Measurements from ENCODE around the gene BOD1L2. TPM values are rescaled to one million over a fixed set of nuclear protein-coding genes. Genes with fewer than 3 reads are reported as not detected.

Gene BOD1L2
- polyA plus RNA-seq, 2 of the 4 experiments (the other 2 are of a cell fraction) = not detected

GRCh38 chr18:57188851-57189557, 42.1 kb downstream of the BOD1L2 start:
- ChIA-PET POLR2A (no interaction called here), CTCF (interaction anchor here (1.1 kb wide), 1 partner anchor 17 kb away, joined by 3 read pairs; no protein-coding TSS in a partner anchor)
- WGBS (ENCODE audit: missing lambda C conversion rate) = 15% methylated on average over 6 of the region's 6 CpGs
- TF ChIP-seq ELK1 (IDR thresholded peaks at IDR 0.05; ENCODE audit: low read depth, low read length) = no peak
- no peak for TF ChIP-seq NFE2L2 (conservative IDR thresholded peaks at IDR 0.05; ENCODE audit: low read length)
- no peak for TF ChIP-seq RCOR1 (IDR thresholded peaks at IDR 0.05; ENCODE audit: low read depth, low read length)
- TF ChIP-seq BCL3 (IDR thresholded peaks at IDR 0.05) = no peak
- TF ChIP-seq ESRRA (IDR thresholded peaks at IDR 0.05; ENCODE audit: borderline replicate concordance, low read length) = no peak
- TF ChIP-seq HOXA7 (CRISPR knock-in tag; IDR thresholded peaks at IDR 0.05) = no peak
- TF ChIP-seq JUN (IDR thresholded peaks at IDR 0.05) = no peak
- no peak for TF ChIP-seq CHD4 (IDR thresholded peaks at IDR 0.05; ENCODE audit: borderline replicate concordance)
- TF ChIP-seq MAX (IDR thresholded peaks at IDR 0.05) = no peak
- no peak for TF ChIP-seq HEYL (CRISPR knock-in tag; IDR thresholded peaks at IDR 0.05)
- no peak for TF ChIP-seq NPAS2 (CRISPR knock-in tag; IDR thresholded peaks at IDR 0.05; ENCODE audit: borderline replicate concordance)
- TF ChIP-seq EHF (CRISPR knock-in tag; IDR thresholded peaks at IDR 0.05) = no peak
- no peak for TF ChIP-seq TP53 (CRISPR knock-in tag; IDR thresholded peaks at IDR 0.05)
- TF ChIP-seq ZNF302 (CRISPR knock-in tag; IDR thresholded peaks at IDR 0.05) = no peak
- no peak for FAIRE-seq
- no peak for DNase-seq (ENCODE audit: low read depth in 1 of 2, low spot score in 1 of 2)
- Histone ChIP-seq H3K9me3 (peaks cover 8% of the 10 kb centered on the region; the same call in 1 of the 3 replicates), H3K4me3 (no peak overlapping the region), H3K27ac (no peak overlapping the region), H3K4me2 (no peak overlapping the region), H3K4me1 (no peaks in the 10 kb centered on the region)
- ATAC-seq = no peak

GRCh38 chr18:57190026-57190425, 43.1 kb downstream of the BOD1L2 start:
- CTCF ChIA-PET = interaction anchor here (1.1 kb wide), 1 partner anchor 18 kb away, joined by 3 read pairs; no protein-coding TSS in a partner anchor

GRCh38 chr18:57194070-57194469, 47.2 kb downstream of the BOD1L2 start:
- no peaks in the 10 kb centered on the region for H3K9me3 ChIP-seq
- POLR2A ChIA-PET = no interaction called here
- CTCF ChIA-PET = no interaction called here
- WGBS (ENCODE audit: missing lambda C conversion rate) = 26% methylated on average over 3 of the region's 3 CpGs
- no peak for ATAC-seq
- H3K4me2 ChIP-seq = no peak overlapping the region
- H3K4me1 ChIP-seq = no peaks in the 10 kb centered on the region
- no peak overlapping the region for H3K27ac ChIP-seq
- no peak overlapping the region for H3K4me3 ChIP-seq
- no peak for FAIRE-seq
- DNase-seq (ENCODE audit: low read depth in 1 of 2, low spot score in 1 of 2) = no peak
- TF ChIP-seq HMGXB4 (CRISPR knock-in tag; IDR thresholded peaks at IDR 0.05; ENCODE audit: borderline replicate concordance) (no peak), ZFP36 (IDR thresholded peaks at IDR 0.05; ENCODE audit: borderline replicate concordance, partially characterized antibody) (no peak), POLR2AphosphoS2 (conservative IDR thresholded peaks at IDR 0.05; ENCODE audit: low read length) (no peak), CTCF (IDR thresholded peaks at IDR 0.05) (no peak), KDM1A (IDR thresholded peaks at IDR 0.05; ENCODE audit: low read depth) (no peak), HOXB13 (CRISPR knock-in tag; IDR thresholded peaks at IDR 0.05; ENCODE audit: low read depth) (no peak), GATA3 (IDR thresholded peaks at IDR 0.05; ENCODE audit: borderline replicate concordance) (no peak), HOXB5 (CRISPR knock-in tag; IDR thresholded peaks at IDR 0.05) (no peak), ATOH8 (CRISPR knock-in tag; IDR thresholded peaks at IDR 0.05; ENCODE audit: low read depth) (no peak), EHMT2 (IDR thresholded peaks at IDR 0.05; ENCODE audit: low read depth) (no peak), FOSB (CRISPR knock-in tag; IDR thresholded peaks at IDR 0.05) (no peak)

More at GRCh38 chr18:57190026-57190425, 43.1 kb downstream of the BOD1L2 start:
- no peaks in the 10 kb centered on the region for H3K4me1 ChIP-seq
- POLR2A ChIA-PET = no interaction called here
- 36% methylated on average over 1 of the region's 1 CpG for WGBS (ENCODE audit: missing lambda C conversion rate)
- H3K9me3 ChIP-seq = 0 out of 3 replicates have a peak, but pooled peaks cover 3% of the 10 kb centered on the region
- H3K4me2 ChIP-seq = no peak overlapping the region
- no peak for TF ChIP-seq CBX8 (IDR thresholded peaks at IDR 0.05)
- no peak for TF ChIP-seq CBX2 (IDR thresholded peaks at IDR 0.05; ENCODE audit: borderline replicate concordance, low read depth)
- TF ChIP-seq ZC3H11A (IDR thresholded peaks at IDR 0.05) = no peak
- no peak for TF ChIP-seq FOSB (CRISPR knock-in tag; IDR thresholded peaks at IDR 0.05)
- no peak for TF ChIP-seq NFE2L2 (conservative IDR thresholded peaks at IDR 0.05; ENCODE audit: low read length)
- no peak for TF ChIP-seq KDM5A (IDR thresholded peaks at IDR 0.05)
- no peak for TF ChIP-seq MYC (IDR thresholded peaks at IDR 0.05; ENCODE audit: borderline replicate concordance, low read length)
- no peak overlapping the region for H3K4me3 ChIP-seq
- H3K27ac ChIP-seq = no peak overlapping the region
- ATAC-seq (no peak), FAIRE-seq (no peak), DNase-seq (ENCODE audit: low read depth in 1 of 2, low spot score in 1 of 2) (no peak)
